ENCODE results near the gene C20orf144.
A peak's percentile ranks its signal among the peaks of the same experiment; 100 is the strongest.
"Not testable (repeated sequence)": the region's sequence is repeated elsewhere in the genome, so short reads cannot be mapped to it uniquely, and the experiment has no call there.

The C20orf144 gene

GRCh38 chr20:33688938-33689424, 26.9 kb downstream of the C20orf144 start:
- no peaks in the 10 kb centered on the region for H3K9me3 Mint-ChIP-seq

DNA sequence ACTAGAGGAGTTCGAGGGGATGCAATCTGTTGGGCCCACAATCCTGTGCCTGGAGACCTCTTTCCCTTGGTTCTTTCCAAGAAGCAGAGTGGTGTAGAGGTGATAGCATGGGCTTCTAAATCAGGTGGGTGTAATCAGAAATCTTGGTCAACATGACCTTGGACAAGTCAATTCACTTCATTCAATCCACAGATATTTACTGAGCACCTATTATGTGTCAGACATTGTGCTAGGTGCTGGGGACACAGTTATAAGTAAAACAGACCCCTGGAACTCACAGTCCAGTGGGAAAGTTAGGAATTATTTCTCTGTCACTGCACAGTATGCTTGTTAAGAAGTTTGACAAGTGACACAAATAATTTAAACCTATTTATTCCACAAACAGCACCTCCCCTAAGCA, 27.4 kb downstream of the C20orf144 start:
- Mint-ChIP-seq H3K4me1 (peaks cover 18% of the 10 kb centered on the region), H3K27me3 (no peaks in the 10 kb centered on the region), H3K9me3 (no peaks in the 10 kb centered on the region), H3K36me3 (ENCODE audit: insufficient read depth) (peaks cover 3% of the 10 kb centered on the region), H3K4me3 (peak overlapping the region; percentile 23), H3K27ac (ENCODE audit: low read depth) (no peak overlapping the region)
- ATAC-seq (replicated peaks; ENCODE audit: extremely low read depth, poor library complexity, severe bottlenecking) (no peak), DNase-seq (ENCODE audit: low spot score in 2 of 2) (no peak)

More at GRCh38 chr20:33688938-33689424, 26.9 kb downstream of the C20orf144 start:
- DNase-seq (ENCODE audit: low spot score in 2 of 2): no peak
- peaks cover 3% of the 10 kb centered on the region for H3K36me3 Mint-ChIP-seq (ENCODE audit: insufficient read depth)
- H3K4me3 Mint-ChIP-seq: no peak overlapping the region
- H3K4me1 Mint-ChIP-seq: peaks cover 18% of the 10 kb centered on the region
- H3K27me3 Mint-ChIP-seq: no peaks in the 10 kb centered on the region
- no peak overlapping the region for H3K27ac Mint-ChIP-seq (ENCODE audit: low read depth)
- no peak for ATAC-seq (replicated peaks; ENCODE audit: extremely low read depth, poor library complexity, severe bottlenecking)

DNA sequence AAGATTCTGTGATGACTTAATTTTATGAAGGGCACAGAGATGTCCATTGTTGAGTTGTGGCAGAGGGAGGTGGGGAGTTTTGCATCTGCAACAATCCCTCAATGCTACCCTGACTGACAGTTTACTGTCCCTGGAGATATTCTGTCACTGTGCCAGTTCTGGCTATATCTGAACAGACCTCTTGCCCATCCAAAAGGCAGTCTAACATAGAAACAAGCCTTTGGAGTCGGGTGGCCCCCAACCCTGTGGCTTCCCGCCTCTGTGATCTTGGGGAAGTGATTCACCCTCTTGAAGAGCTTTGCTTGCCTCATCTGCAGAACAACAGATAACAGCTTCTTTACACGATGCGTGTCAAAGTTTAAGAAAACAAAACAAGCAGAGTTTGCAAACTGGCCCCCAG, 27.8 kb downstream of the C20orf144 start:
- H3K4me1 Mint-ChIP-seq: peaks cover 14% of the 10 kb centered on the region
- ATAC-seq (replicated peaks; ENCODE audit: extremely low read depth, poor library complexity, severe bottlenecking) (no peak), DNase-seq (ENCODE audit: low spot score in 2 of 2) (no peak)

GRCh38 chr20:33693289-33693688, 31.2 kb downstream of the C20orf144 start:
- DNase-seq (ENCODE audit: low spot score in 2 of 2) (no peak), ATAC-seq (replicated peaks; ENCODE audit: extremely low read depth, poor library complexity, severe bottlenecking) (no peak)
- H3K4me3 Mint-ChIP-seq: no peak overlapping the region
- H3K9me3 Mint-ChIP-seq: no peaks in the 10 kb centered on the region
- H3K27me3 Mint-ChIP-seq: no peaks in the 10 kb centered on the region
- H3K4me1 Mint-ChIP-seq: no peaks in the 10 kb centered on the region
- H3K27ac Mint-ChIP-seq (ENCODE audit: low read depth): no peak overlapping the region
- H3K36me3 Mint-ChIP-seq (ENCODE audit: insufficient read depth): no peaks in the 10 kb centered on the region

More for the DNA sequence above, 27.8 kb downstream of the C20orf144 start:
- no peaks in the 10 kb centered on the region for H3K27me3 Mint-ChIP-seq
- H3K9me3 Mint-ChIP-seq: no peaks in the 10 kb centered on the region
- no peak overlapping the region for H3K27ac Mint-ChIP-seq (ENCODE audit: low read depth)
- peak overlapping the region; percentile 23 for H3K4me3 Mint-ChIP-seq
- peaks cover 2% of the 10 kb centered on the region for H3K36me3 Mint-ChIP-seq (ENCODE audit: insufficient read depth)

GRCh38 chr20:33693741-33694638, 31.9 kb downstream of the C20orf144 start:
- DNase-seq (ENCODE audit: low spot score in 2 of 2) (no peak), ATAC-seq (replicated peaks; ENCODE audit: extremely low read depth, poor library complexity, severe bottlenecking) (no peak)
- Mint-ChIP-seq H3K4me3 (no peak overlapping the region), H3K4me1 (no peaks in the 10 kb centered on the region), H3K9me3 (no peaks in the 10 kb centered on the region), H3K27ac (ENCODE audit: low read depth) (peak overlapping the region; percentile 13), H3K27me3 (no peaks in the 10 kb centered on the region), H3K36me3 (ENCODE audit: insufficient read depth) (no peaks in the 10 kb centered on the region)

DNA sequence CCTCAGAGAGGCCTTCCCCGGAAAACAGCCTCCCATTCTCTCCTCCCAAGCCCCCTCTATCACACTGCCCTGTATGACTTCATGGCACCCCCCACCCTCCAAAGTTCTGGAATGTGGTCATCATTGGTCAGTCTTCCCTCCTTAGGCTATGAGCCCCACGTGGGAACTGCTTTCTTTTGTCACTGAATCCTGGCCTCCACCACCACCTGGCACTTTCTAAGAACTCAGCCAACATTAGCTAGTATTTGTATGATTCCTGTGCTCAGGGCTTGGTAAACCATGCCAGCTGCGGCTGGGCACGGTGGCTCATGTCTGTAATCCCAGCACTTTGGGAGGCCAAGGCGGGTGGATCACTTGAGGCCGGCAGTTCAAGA, 32.5 kb downstream of the C20orf144 start:
- Mint-ChIP-seq H3K27me3 (no peaks in the 10 kb centered on the region), H3K27ac (ENCODE audit: low read depth) (peak overlapping the region; percentile 13), H3K4me1 (no peaks in the 10 kb centered on the region), H3K36me3 (ENCODE audit: insufficient read depth) (no peaks in the 10 kb centered on the region), H3K4me3 (no peak overlapping the region), H3K9me3 (no peaks in the 10 kb centered on the region)
- no peak for ATAC-seq (replicated peaks; ENCODE audit: extremely low read depth, poor library complexity, severe bottlenecking)
- no peak for DNase-seq (ENCODE audit: low spot score in 2 of 2)

DNA sequence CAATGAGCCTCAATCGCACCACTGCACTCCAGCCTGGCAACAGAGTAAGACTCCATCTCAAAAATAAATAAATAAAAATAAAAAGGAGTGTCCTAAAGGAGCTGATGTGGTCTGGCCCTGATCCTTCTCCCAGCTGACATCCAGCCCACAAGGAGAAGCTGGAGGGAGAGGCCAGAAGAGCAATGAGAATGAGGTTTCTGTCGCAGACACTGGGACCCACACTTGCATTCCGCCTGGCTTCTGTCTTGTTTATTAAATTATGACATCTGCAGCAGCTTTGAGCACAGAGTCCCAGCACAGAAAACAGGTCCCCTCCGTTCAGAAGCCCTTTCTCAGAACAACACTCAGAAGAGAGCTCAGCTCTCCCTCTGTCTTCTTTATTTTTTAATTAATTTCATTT, 34.3 kb downstream of the C20orf144 start:
- no peak for ATAC-seq (replicated peaks; ENCODE audit: extremely low read depth, poor library complexity, severe bottlenecking)
- H3K9me3 Mint-ChIP-seq: no peaks in the 10 kb centered on the region

GRCh38 chr20:33697129-33697528, 35.0 kb downstream of the C20orf144 start:
- no peaks in the 10 kb centered on the region for H3K27me3 Mint-ChIP-seq
- H3K4me1 Mint-ChIP-seq: no peaks in the 10 kb centered on the region
- DNase-seq (ENCODE audit: low spot score in 2 of 2) (no peak), ATAC-seq (replicated peaks; ENCODE audit: extremely low read depth, poor library complexity, severe bottlenecking) (no peak)
- H3K27ac Mint-ChIP-seq (ENCODE audit: low read depth): no peak overlapping the region
- H3K36me3 Mint-ChIP-seq (ENCODE audit: insufficient read depth): no peaks in the 10 kb centered on the region
- no peaks in the 10 kb centered on the region for H3K9me3 Mint-ChIP-seq
- no peak overlapping the region for H3K4me3 Mint-ChIP-seq

More for the DNA sequence above, 34.3 kb downstream of the C20orf144 start:
- no peaks in the 10 kb centered on the region for H3K27me3 Mint-ChIP-seq
- no peak for DNase-seq (ENCODE audit: low spot score in 2 of 2)
- H3K27ac Mint-ChIP-seq (ENCODE audit: low read depth): no peak overlapping the region
- H3K4me3 Mint-ChIP-seq: no peak overlapping the region
- H3K36me3 Mint-ChIP-seq (ENCODE audit: insufficient read depth): no peaks in the 10 kb centered on the region
- H3K4me1 Mint-ChIP-seq: no peaks in the 10 kb centered on the region

GRCh38 chr20:33698966-33699365, 36.8 kb downstream of the C20orf144 start:
- H3K9me3 Mint-ChIP-seq; ATAC-seq (replicated peaks; ENCODE audit: extremely low read depth, poor library complexity, severe bottlenecking); H3K36me3 Mint-ChIP-seq (ENCODE audit: insufficient read depth); H3K27me3 Mint-ChIP-seq; H3K4me1 Mint-ChIP-seq; H3K27ac Mint-ChIP-seq (ENCODE audit: low read depth); H3K4me3 Mint-ChIP-seq; DNase-seq (ENCODE audit: low spot score in 2 of 2): not testable (repeated sequence)

DNA sequence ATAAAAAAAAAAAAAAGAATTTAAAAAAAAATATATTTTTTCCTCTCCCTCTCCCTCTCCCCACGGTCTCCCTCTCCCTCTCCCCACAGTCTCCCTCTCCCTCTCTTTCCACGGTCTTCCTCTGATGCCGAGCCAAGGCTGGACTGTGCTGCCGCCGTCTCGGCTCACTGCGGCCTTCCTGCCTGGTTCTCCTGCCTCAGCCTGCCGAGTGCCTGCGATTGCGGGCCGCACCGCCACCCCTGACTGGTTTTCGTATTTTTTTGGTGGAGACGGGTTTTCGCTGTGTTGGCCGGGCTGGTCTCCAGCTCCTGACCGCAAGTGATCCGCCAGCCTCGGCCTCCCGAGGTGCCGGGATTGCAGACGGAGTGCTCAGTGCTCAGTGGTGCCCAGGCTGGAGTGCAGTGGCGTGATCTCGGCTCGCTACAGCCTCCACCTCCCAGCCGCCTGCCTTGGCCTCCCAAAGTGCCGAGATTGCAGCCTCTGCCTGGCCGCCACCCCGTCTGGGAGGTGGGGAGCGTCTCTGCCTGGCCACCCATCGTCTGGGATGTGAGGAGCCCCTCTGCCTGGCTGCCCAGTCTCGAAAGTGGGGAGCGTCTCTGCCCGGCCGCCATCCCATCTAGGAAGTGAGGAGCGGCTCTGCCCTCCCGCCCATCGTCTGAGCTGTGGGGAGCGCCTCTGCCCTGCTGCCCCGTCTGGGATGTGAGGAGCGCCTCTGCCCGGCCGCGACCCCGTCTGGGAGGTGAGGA, 38.7 kb downstream of the C20orf144 start:
- not testable (repeated sequence) for H3K9me3 Mint-ChIP-seq; H3K27ac Mint-ChIP-seq (ENCODE audit: low read depth); H3K4me3 Mint-ChIP-seq; H3K27me3 Mint-ChIP-seq; ATAC-seq (replicated peaks; ENCODE audit: extremely low read depth, poor library complexity, severe bottlenecking); H3K4me1 Mint-ChIP-seq; DNase-seq (ENCODE audit: low spot score in 2 of 2); H3K36me3 Mint-ChIP-seq (ENCODE audit: insufficient read depth)

DNA sequence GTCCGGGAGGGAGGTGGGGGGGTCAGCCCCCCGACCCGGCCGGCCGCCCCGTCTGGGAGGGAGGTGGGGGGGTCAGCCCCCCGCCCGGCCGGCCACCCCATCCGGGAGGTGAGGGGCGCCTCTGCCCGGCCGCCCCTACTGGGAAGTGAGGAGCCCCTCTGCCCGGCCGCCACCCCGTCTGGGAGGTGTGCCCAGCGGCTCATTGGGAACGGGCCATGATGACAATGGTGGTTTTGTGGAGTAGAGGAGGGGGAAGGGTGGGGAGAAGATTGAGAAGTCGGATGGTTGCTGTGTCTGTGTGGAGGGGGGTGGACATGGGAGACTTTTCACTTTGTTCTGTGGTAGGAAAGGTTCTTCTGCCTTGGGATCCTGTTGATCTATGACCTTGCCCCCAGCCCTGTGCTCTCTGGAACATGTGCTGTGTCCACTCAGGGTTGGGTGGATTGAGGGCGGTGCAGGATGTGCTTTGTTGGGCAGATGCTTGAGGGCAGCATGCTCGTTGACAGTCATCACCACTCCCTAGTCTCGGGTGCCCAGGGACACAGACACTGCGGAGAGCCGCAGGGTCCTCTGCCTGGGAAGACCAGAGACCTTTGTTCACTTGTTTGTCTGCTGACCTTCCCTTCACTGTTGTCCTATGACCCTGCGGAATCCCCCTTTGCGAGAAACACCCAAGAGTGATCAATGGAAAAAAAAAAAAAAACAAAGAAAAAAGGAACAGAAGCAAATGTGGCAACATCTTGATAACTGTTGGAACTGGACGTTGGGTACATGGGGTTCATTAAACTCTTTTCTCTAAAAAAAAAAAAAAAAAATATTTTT, 39.7 kb downstream of the C20orf144 start:
- H3K4me1 Mint-ChIP-seq: no peaks in the 10 kb centered on the region
- no peaks in the 10 kb centered on the region for H3K9me3 Mint-ChIP-seq
- H3K27ac Mint-ChIP-seq (ENCODE audit: low read depth): no peak overlapping the region
- H3K4me3 Mint-ChIP-seq: no peak overlapping the region
- peaks cover 8% of the 10 kb centered on the region for H3K36me3 Mint-ChIP-seq (ENCODE audit: insufficient read depth)
- ATAC-seq (replicated peaks; ENCODE audit: extremely low read depth, poor library complexity, severe bottlenecking): no peak
- H3K27me3 Mint-ChIP-seq: no peaks in the 10 kb centered on the region
- DNase-seq (ENCODE audit: low spot score in 2 of 2): no peak

GRCh38 chr20:33702861-33703260, 40.7 kb downstream of the C20orf144 start:
- H3K4me3 Mint-ChIP-seq: no peak overlapping the region
- H3K27me3 Mint-ChIP-seq: no peaks in the 10 kb centered on the region
- DNase-seq (ENCODE audit: low spot score in 2 of 2) (no peak), ATAC-seq (replicated peaks; ENCODE audit: extremely low read depth, poor library complexity, severe bottlenecking) (no peak)
- no peak overlapping the region for H3K27ac Mint-ChIP-seq (ENCODE audit: low read depth)
- peaks cover 14% of the 10 kb centered on the region for H3K36me3 Mint-ChIP-seq (ENCODE audit: insufficient read depth)
- H3K9me3 Mint-ChIP-seq: no peaks in the 10 kb centered on the region
- no peaks in the 10 kb centered on the region for H3K4me1 Mint-ChIP-seq

Data from central memory CD8-positive, alpha-beta T cell (primary cell).